SU-DHL-6 (cell line): Measurements from ENCODE around the gene DSCAML1.

Experiments
- H2AFZ ChIP-seq: fragments of 200-600 bp; sonication (generic); 2 replicates; pipeline ENCODE4 v1.6.1; 2014; ENCODE audit warnings: low read depth, mild to moderate bottlenecking, moderate library complexity, mixed read lengths, antibody characterized with exemption, low read length; ENCODE audit not compliant: severe bottlenecking
- H3F3A ChIP-seq: fragments of 200-600 bp; shearing (Covaris generic); 2 replicates; pipeline ENCODE4 v1.6.0; 2016; ENCODE audit warnings: antibody characterized with exemption, mild to moderate bottlenecking; ENCODE audit not compliant: insufficient read depth
- H3K27ac ChIP-seq: fragments of 200-600 bp; sonication (generic); 2 replicates; pipeline ENCODE4 v1.5.1; 2016; ENCODE audit warnings: low read depth, mild to moderate bottlenecking, low read length, moderate library complexity, mixed read lengths
- H3K27me3 ChIP-seq: fragments of 200-600 bp; sonication (generic), shearing (Covaris generic); 2 replicates; pipeline ENCODE4 v1.6.0; 2014; ENCODE audit warnings: mild to moderate bottlenecking, low read length
- H3K36me3 ChIP-seq: fragments of 200-600 bp; sonication (generic); 2 replicates; pipeline ENCODE4 v1.6.1; 2014; ENCODE audit warnings: mild to moderate bottlenecking, low read length, mixed read lengths
- H3K4me2 ChIP-seq: fragments of 300-600, 200-600 bp; shearing (Covaris generic), sonication (generic); 2 replicates; pipeline ENCODE4 v1.6.0; 2014; ENCODE audit warnings: low read length, low read depth, mild to moderate bottlenecking; ENCODE audit not compliant: poor library complexity, severe bottlenecking
- H3K4me3 ChIP-seq: fragments of 200-600 bp; sonication (generic); 2 replicates; pipeline ENCODE4 v1.5.1; 2014; ENCODE audit warnings: antibody characterized with exemption, low read length, mild to moderate bottlenecking, mixed read lengths; ENCODE audit not compliant: insufficient read depth, poor library complexity, severe bottlenecking
- H3K79me2 ChIP-seq: fragments of 200-600 bp; sonication (generic); 2 replicates; pipeline ENCODE4 v1.6.1; 2014; ENCODE audit warnings: mild to moderate bottlenecking, low read length, moderate library complexity; ENCODE audit not compliant: insufficient read depth
- H3K9ac ChIP-seq: fragments of 200-600 bp; sonication (generic); 2 replicates; pipeline ENCODE4 v1.7.0; 2014; ENCODE audit warnings: mild to moderate bottlenecking, low read length
- H3K9me2 ChIP-seq: fragments of 200-600 bp; sonication (generic); replicated peaks from 2 replicates; pipeline ENCODE4 v1.6.1; 2014; ENCODE audit warnings: low read length; ENCODE audit not compliant: insufficient read depth
- H3K9me3 ChIP-seq: fragments of 200-600 bp; sonication (generic); 2 replicates; pipeline ENCODE4 v1.6.1; 2014; ENCODE audit warnings: low read length, mixed read lengths; ENCODE audit not compliant: insufficient read depth
- H4K20me1 ChIP-seq: fragments of 200-600 bp; sonication (generic); 2 replicates; pipeline ENCODE4 v1.6.1; 2014; ENCODE audit warnings: low read depth, mild to moderate bottlenecking, antibody characterized with exemption, low read length, moderate library complexity, mixed read lengths
- CTCF ChIP-seq: fragments of 200-600 bp; sonication (generic); IDR thresholded peaks from one replicate; pipeline ENCODE4 v1.5.1; 2017; ENCODE audit warnings: antibody characterized with exemption, mild to moderate bottlenecking, low read length, moderate library complexity; ENCODE audit not compliant: insufficient read depth, poor library complexity, severe bottlenecking
- EZH2phosphoT487 ChIP-seq: fragments of 200-600 bp; sonication (generic), shearing (Covaris generic); conservative IDR thresholded peaks from 2 replicates; pipeline ENCODE4 v1.6.1; 2018; ENCODE audit warnings: mild to moderate bottlenecking, antibody characterized with exemption, low read length, moderate library complexity, mixed read lengths

Gene DSCAML1

GRCh38 chr11:117395476-117395875, 401.5 kb downstream of the DSCAML1 start:
- Histone ChIP-seq H3K4me3 (no peak overlapping the region), H2AFZ (no peak overlapping the region), H3K4me2 (no peak overlapping the region), H3K9me2 (no peaks in the 10 kb centered on the region), H3K79me2 (no peaks in the 10 kb centered on the region), H3K27ac (no peak overlapping the region), H3K27me3 (no peaks in the 10 kb centered on the region), H3F3A (no peaks in the 10 kb centered on the region), H3K36me3 (peaks cover 5% of the 10 kb centered on the region), H4K20me1 (no peaks in the 10 kb centered on the region), H3K9me3 (peaks cover 6% of the 10 kb centered on the region; the same call in 1 of the 2 replicates), H3K9ac (no peak overlapping the region)
- TF ChIP-seq EZH2phosphoT487 (no peak), CTCF (no peak)

GRCh38 chr11:117394221-117394925, 402.6 kb downstream of the DSCAML1 start:
- Histone ChIP-seq H3K9me2 (no peaks in the 10 kb centered on the region), H3K79me2 (no peaks in the 10 kb centered on the region), H3K4me3 (no peak overlapping the region), H3K27me3 (no peaks in the 10 kb centered on the region), H3K27ac (no peak overlapping the region), H3K36me3 (peaks cover 5% of the 10 kb centered on the region), H3K4me2 (no peak overlapping the region), H3K9me3 (peaks cover 6% of the 10 kb centered on the region; the same call in 1 of the 2 replicates), H2AFZ (no peak overlapping the region), H3F3A (no peaks in the 10 kb centered on the region), H3K9ac (no peak overlapping the region), H4K20me1 (no peaks in the 10 kb centered on the region)
- no peak for TF ChIP-seq EZH2phosphoT487
- no peak for TF ChIP-seq CTCF

DNA sequence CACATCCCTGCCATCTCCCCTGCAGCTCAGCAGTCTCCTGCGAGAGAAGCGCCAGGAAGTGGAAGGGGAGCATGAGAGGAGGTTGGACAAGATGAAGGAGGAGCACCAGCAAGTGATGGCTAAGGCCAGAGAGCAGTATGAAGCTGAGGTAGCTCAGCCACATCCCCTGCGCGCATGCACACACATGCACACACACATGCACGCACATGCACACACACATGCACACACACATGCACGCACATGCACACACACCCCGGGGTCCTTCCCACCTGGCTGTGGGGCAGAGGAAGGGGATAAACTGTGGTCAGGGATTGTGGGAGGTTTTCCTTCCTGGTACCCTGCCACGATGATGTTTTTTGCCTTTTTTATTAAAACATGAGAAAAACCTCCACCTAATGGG, 404.0 kb downstream of the DSCAML1 start:
- Histone ChIP-seq H3K27ac (no peak overlapping the region), H3K9me2 (no peaks in the 10 kb centered on the region), H2AFZ (no peak overlapping the region), H3K4me2 (no peak overlapping the region), H3K9ac (no peak overlapping the region), H3K4me3 (no peak overlapping the region), H3F3A (no peaks in the 10 kb centered on the region), H3K27me3 (no peaks in the 10 kb centered on the region), H3K79me2 (no peaks in the 10 kb centered on the region), H3K36me3 (no peaks in the 10 kb centered on the region; the same call in 1 of the 2 replicates), H3K9me3 (no peaks in the 10 kb centered on the region), H4K20me1 (no peaks in the 10 kb centered on the region)
- TF ChIP-seq EZH2phosphoT487, result no peak
- no peak for TF ChIP-seq CTCF
